DOHH2 (cell line): ENCODE measurements around the gene ATR.

Experiments used
- H3F3A ChIP-seq: fragments of 200-600 bp; sonication (generic), shearing (Covaris generic); 2 replicates; pipeline ENCODE4 v1.6.0; 2016; ENCODE audit warnings: antibody characterized with exemption, mild to moderate bottlenecking; ENCODE audit not compliant: control insufficient read depth, insufficient read depth
- H3K27ac ChIP-seq: fragments of 200-600 bp; sonication (generic); 2 replicates; pipeline ENCODE4 v1.5.1; 2014; ENCODE audit warnings: low read depth, mild to moderate bottlenecking, low read length, moderate library complexity
- H3K27me3 ChIP-seq: fragments of 200-600 bp; sonication (generic); 2 replicates; pipeline ENCODE4 v1.6.1; 2014; ENCODE audit warnings: mild to moderate bottlenecking, low read length, mixed read lengths; ENCODE audit not compliant: control insufficient read depth
- H3K36me3 ChIP-seq: fragments of 200-600 bp; sonication (generic); 2 replicates; pipeline ENCODE4 v1.6.1; 2014; ENCODE audit warnings: mild to moderate bottlenecking, low read length, moderate library complexity, mixed read lengths; ENCODE audit not compliant: control insufficient read depth
- H3K4me1 ChIP-seq: fragments of 200-600 bp; sonication (generic); 2 replicates; pipeline ENCODE4 v1.6.1; 2014; ENCODE audit warnings: mild to moderate bottlenecking, low read length, mixed read lengths; ENCODE audit not compliant: control insufficient read depth
- H3K4me2 ChIP-seq: fragments of 200-600 bp; sonication (generic); 2 replicates; pipeline ENCODE4 v1.6.0; 2014; ENCODE audit warnings: mild to moderate bottlenecking, low read length, moderate library complexity
- H3K4me3 ChIP-seq: fragments of 200-600 bp; sonication (generic); 2 replicates; pipeline ENCODE4 v1.5.1; 2014; ENCODE audit warnings: mild to moderate bottlenecking, low read length, mixed read lengths
- H3K79me2 ChIP-seq: fragments of 200-600 bp; sonication (generic); 2 replicates; pipeline ENCODE4 v1.6.1; 2014; ENCODE audit warnings: mild to moderate bottlenecking, low read length, mixed read lengths; ENCODE audit not compliant: control insufficient read depth
- H3K9me2 ChIP-seq: fragments of 200-600 bp; sonication (generic); replicated peaks from 2 replicates; pipeline ENCODE4 v1.6.1; 2014; ENCODE audit warnings: mild to moderate bottlenecking, low read length, mixed read lengths; ENCODE audit not compliant: control insufficient read depth
- H3K9me3 ChIP-seq: fragments of 200-600 bp; sonication (generic); 2 replicates; pipeline ENCODE4 v1.6.1; 2014; ENCODE audit warnings: antibody characterized with exemption, low read length, mixed read lengths; ENCODE audit not compliant: control insufficient read depth, insufficient read depth
- H4K20me1 ChIP-seq: fragments of 200-600 bp; sonication (generic); 2 replicates; pipeline ENCODE4 v1.6.0; 2014; ENCODE audit warnings: low read depth, mild to moderate bottlenecking, antibody characterized with exemption, low read length, moderate library complexity; ENCODE audit not compliant: control insufficient read depth, insufficient read depth
- CTCF ChIP-seq: fragments of 200-600 bp; sonication (generic); IDR thresholded peaks from one replicate; pipeline ENCODE4 v1.5.1; 2014; ENCODE audit warnings: antibody characterized with exemption, mild to moderate bottlenecking, low read depth, low read length; ENCODE audit not compliant: poor library complexity, severe bottlenecking
- EZH2phosphoT487 ChIP-seq: fragments of 200-600 bp; sonication (generic); IDR thresholded peaks from 2 replicates; pipeline ENCODE4 v1.6.1; 2017; ENCODE audit warnings: borderline replicate concordance, mild to moderate bottlenecking, antibody characterized with exemption, low read length, moderate library complexity, mixed read lengths

Gene ATR

GRCh38 chr3:142500211-142500610 is 78.3 kb downstream of the ATR start:
- Histone ChIP-seq H3F3A (no peaks in the 10 kb centered on the region), H3K9me2 (no peaks in the 10 kb centered on the region), H3K9me3 (no peaks in the 10 kb centered on the region), H3K27me3 (no peaks in the 10 kb centered on the region), H3K4me1 (no peaks in the 10 kb centered on the region), H4K20me1 (no peaks in the 10 kb centered on the region), H3K27ac (no peak overlapping the region), H3K79me2 (no peaks in the 10 kb centered on the region), H3K36me3 (peaks cover 65% of the 10 kb centered on the region), H3K4me2 (no peak overlapping the region), H3K4me3 (no peak overlapping the region)
- TF ChIP-seq CTCF (no peak), EZH2phosphoT487 (no peak)

DNA sequence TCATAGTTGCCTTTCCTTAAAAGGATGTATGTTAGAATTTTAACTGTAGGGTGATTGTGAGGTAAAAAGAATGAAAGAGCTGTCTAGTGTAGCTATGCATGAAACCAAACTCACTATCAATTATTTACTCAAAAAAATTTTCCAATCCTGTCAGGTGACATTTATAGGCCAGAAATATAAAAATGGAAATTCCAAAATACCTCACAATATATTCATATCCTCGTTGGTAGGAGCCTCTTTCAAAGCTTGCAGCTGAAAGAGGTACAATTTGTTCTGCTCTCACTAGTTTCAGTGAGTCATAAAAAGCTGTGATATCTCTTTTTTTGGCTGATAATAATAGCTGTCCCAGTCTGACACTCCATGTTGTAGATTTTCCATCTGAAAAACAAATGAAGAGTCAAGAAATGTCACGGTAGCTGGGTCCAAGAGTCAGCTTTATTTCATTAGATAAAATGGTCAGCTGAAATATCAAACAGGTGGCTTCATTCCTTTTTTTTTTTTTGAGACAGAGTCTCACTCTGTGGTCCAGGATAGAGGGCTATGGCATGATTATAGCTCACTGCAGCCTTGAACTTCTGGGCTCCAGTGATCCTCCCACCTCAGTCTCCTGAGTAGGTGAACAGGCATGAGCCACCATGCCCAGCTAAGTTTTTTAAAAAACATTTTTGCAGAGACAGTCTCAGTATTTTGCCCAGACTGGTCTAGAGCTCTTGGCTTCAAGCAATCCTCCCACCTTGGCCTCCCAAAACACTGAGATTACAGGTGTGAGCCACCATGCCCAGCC is 79.9 kb downstream of the ATR start:
- H3K4me1 ChIP-seq = no peaks in the 10 kb centered on the region
- H3K4me3 ChIP-seq = no peak overlapping the region
- no peaks in the 10 kb centered on the region for H3K79me2 ChIP-seq
- no peak for TF ChIP-seq EZH2phosphoT487
- TF ChIP-seq CTCF = no peak
- H3K9me3 ChIP-seq = no peaks in the 10 kb centered on the region
- H3K27me3 ChIP-seq = no peaks in the 10 kb centered on the region
- H3F3A ChIP-seq = no peaks in the 10 kb centered on the region
- H4K20me1 ChIP-seq = no peaks in the 10 kb centered on the region
- no peak overlapping the region for H3K27ac ChIP-seq
- H3K36me3 ChIP-seq = peaks cover 64% of the 10 kb centered on the region
- no peak overlapping the region for H3K4me2 ChIP-seq
- H3K9me2 ChIP-seq = no peaks in the 10 kb centered on the region

GRCh38 chr3:142497729-142498128 is 80.8 kb downstream of the ATR start:
- TF ChIP-seq CTCF = no peak
- TF ChIP-seq EZH2phosphoT487 = no peak

More at GRCh38 chr3:142497729-142498128, 80.8 kb downstream of the ATR start:
- no peaks in the 10 kb centered on the region for H3F3A ChIP-seq
- H3K9me2 ChIP-seq = no peaks in the 10 kb centered on the region
- H4K20me1 ChIP-seq = no peaks in the 10 kb centered on the region
- H3K4me1 ChIP-seq = no peaks in the 10 kb centered on the region
- no peak overlapping the region for H3K27ac ChIP-seq
- H3K36me3 ChIP-seq = peaks cover 68% of the 10 kb centered on the region
- H3K9me3 ChIP-seq = no peaks in the 10 kb centered on the region
- H3K27me3 ChIP-seq = no peaks in the 10 kb centered on the region
- no peak overlapping the region for H3K4me2 ChIP-seq
- H3K79me2 ChIP-seq = no peaks in the 10 kb centered on the region
- H3K4me3 ChIP-seq = no peak overlapping the region
